ENCODE data around the gene AKAP9. TPM values are rescaled to one million over a fixed set of nuclear protein-coding genes. Genes with fewer than 3 reads are reported as not detected.

Gene AKAP9
- polyA plus RNA-seq, 1 donor (not counting 4 experiments of a cell fraction or from before 2014, with no cell fraction given) = 19.0 TPM

- H3K27me3 ChIP-seq (ENCODE audit: control insufficient read depth, extremely low read depth, insufficient read depth, low read length) = no peaks in the 10 kb centered on the region
- no peak overlapping the region for H3K4me2 ChIP-seq (ENCODE audit: control insufficient read depth, extremely low read depth, insufficient read depth, low read depth, low read length)
- peaks cover 12% of the 10 kb centered on the region for H3K4me1 ChIP-seq (ENCODE audit: control insufficient read depth, extremely low read depth, insufficient read depth, low read length)
- FAIRE-seq (no peak), DNase-seq (ENCODE audit: low read depth, low spot score) (no peak)
- no peaks in the 10 kb centered on the region for H3K9me3 ChIP-seq (ENCODE audit: control insufficient read depth, low read depth, low read length)
- no peaks in the 10 kb centered on the region for H4K20me1 ChIP-seq (ENCODE audit: control insufficient read depth, extremely low read depth, insufficient read depth, low read length)
- no peaks in the 10 kb centered on the region for H3K9me1 ChIP-seq (ENCODE audit: control insufficient read depth, extremely low read depth, insufficient read depth, low read length)
- H2AFZ ChIP-seq (ENCODE audit: control insufficient read depth, low read length) = no peak overlapping the region
- no peaks in the 10 kb centered on the region for H3K36me3 ChIP-seq (ENCODE audit: control insufficient read depth in 2 of 2, extremely low read depth in 1 of 2, insufficient read depth in 2 of 2, low read length in 2 of 2)
- H3K79me2 ChIP-seq (ENCODE audit: control insufficient read depth, insufficient read depth, low read length) = no peaks in the 10 kb centered on the region
- TF ChIP-seq EZH2 (IDR thresholded peaks at IDR 0.05; ENCODE audit: low read length) (no peak), CTCF (optimal IDR thresholded peaks at IDR 0.05 in 1 of 3, IDR thresholded peaks at IDR 0.05 in 1 of 3, conservative IDR thresholded peaks at IDR 0.05 in 1 of 3; ENCODE audit: extremely low read depth in 1 of 3, insufficient read depth in 2 of 3, low read length in 3 of 3) (no peak)
- dilution Hi-C loops (cut with MboI; ENCODE audit: extremely low pct_ligation_motif_present, low sequenced_read_pairs) = no loop called here
- H3K27ac ChIP-seq (ENCODE audit: control insufficient read depth, insufficient read depth, low read length) = no peak overlapping the region
- no peak overlapping the region for H3K4me3 ChIP-seq (ENCODE audit: control insufficient read depth in 2 of 3, extremely low read depth in 1 of 3, insufficient read depth in 2 of 3, low read depth in 1 of 3, low read length in 3 of 3)
- no peak overlapping the region for H3K9ac ChIP-seq (ENCODE audit: control insufficient read depth, extremely low read depth, insufficient read depth, low read length)
These were observed 112.0 kb downstream of the AKAP9 start for GRCh38 chr7:92052684-92053083.

GRCh38 chr7:92053312-92053711, 112.7 kb downstream of the AKAP9 start:
- TF ChIP-seq CTCF (optimal IDR thresholded peaks at IDR 0.05 in 1 of 3, IDR thresholded peaks at IDR 0.05 in 1 of 3, conservative IDR thresholded peaks at IDR 0.05 in 1 of 3; ENCODE audit: extremely low read depth in 1 of 3, insufficient read depth in 2 of 3, low read length in 3 of 3) = no peak
- TF ChIP-seq EZH2 (IDR thresholded peaks at IDR 0.05; ENCODE audit: low read length) = no peak

More at GRCh38 chr7:92053312-92053711, 112.7 kb downstream of the AKAP9 start:
- H3K27ac ChIP-seq (ENCODE audit: control insufficient read depth, insufficient read depth, low read length) = no peak overlapping the region
- no peak overlapping the region for H3K4me2 ChIP-seq (ENCODE audit: control insufficient read depth, extremely low read depth, insufficient read depth, low read depth, low read length)
- H3K9ac ChIP-seq (ENCODE audit: control insufficient read depth, extremely low read depth, insufficient read depth, low read length) = no peak overlapping the region
- H2AFZ ChIP-seq (ENCODE audit: control insufficient read depth, low read length) = no peak overlapping the region
- H3K36me3 ChIP-seq (ENCODE audit: control insufficient read depth in 2 of 2, extremely low read depth in 1 of 2, insufficient read depth in 2 of 2, low read length in 2 of 2) = no peaks in the 10 kb centered on the region
- no peaks in the 10 kb centered on the region for H3K9me3 ChIP-seq (ENCODE audit: control insufficient read depth, low read depth, low read length)
- dilution Hi-C loops (cut with MboI; ENCODE audit: extremely low pct_ligation_motif_present, low sequenced_read_pairs) = no loop called here
- peaks cover 9% of the 10 kb centered on the region for H3K4me1 ChIP-seq (ENCODE audit: control insufficient read depth, extremely low read depth, insufficient read depth, low read length)
- no peaks in the 10 kb centered on the region for H3K9me1 ChIP-seq (ENCODE audit: control insufficient read depth, extremely low read depth, insufficient read depth, low read length)
- no peak for FAIRE-seq
- no peaks in the 10 kb centered on the region for H3K27me3 ChIP-seq (ENCODE audit: control insufficient read depth, extremely low read depth, insufficient read depth, low read length)
- H3K79me2 ChIP-seq (ENCODE audit: control insufficient read depth, insufficient read depth, low read length) = no peaks in the 10 kb centered on the region
- no peak for DNase-seq (ENCODE audit: low read depth, low spot score)
- H4K20me1 ChIP-seq (ENCODE audit: control insufficient read depth, extremely low read depth, insufficient read depth, low read length) = no peaks in the 10 kb centered on the region
- H3K4me3 ChIP-seq (ENCODE audit: control insufficient read depth in 2 of 3, extremely low read depth in 1 of 3, insufficient read depth in 2 of 3, low read depth in 1 of 3, low read length in 3 of 3) = no peak overlapping the region
